ENCODE measurements around the gene COX5A.
A peak's percentile ranks its signal among the peaks of the same experiment; 100 is the strongest.
"Not testable (repeated sequence)": the region's sequence is repeated elsewhere in the genome, so short reads cannot be mapped to it uniquely, and the experiment has no call there.

Gene COX5A

DNA sequence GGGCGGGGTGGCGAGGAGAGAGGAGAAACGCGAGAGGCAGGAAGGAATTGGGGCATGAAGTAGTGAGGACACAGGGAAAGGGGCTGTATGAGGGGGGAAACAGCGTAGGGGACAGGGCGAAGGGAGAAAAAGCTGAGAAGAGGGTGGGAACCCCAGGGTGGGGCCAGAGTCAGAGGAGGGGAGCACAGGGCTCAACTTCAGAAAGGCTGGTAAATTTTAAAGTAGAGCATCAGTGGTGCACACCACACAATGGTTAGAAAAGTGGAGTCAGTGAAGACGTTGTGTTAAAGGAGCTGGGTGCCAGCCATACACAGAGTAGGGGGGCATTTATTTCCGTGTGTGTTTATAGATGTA lies 21.7 kb upstream of the COX5A start:
- peaks cover 28% of the 10 kb centered on the region for H3K4me1 Mint-ChIP-seq (ENCODE audit: low read depth)
- no peak overlapping the region for H3K4me3 Mint-ChIP-seq
- H3K27me3 Mint-ChIP-seq: peaks cover 7% of the 10 kb centered on the region
- no peaks in the 10 kb centered on the region for H3K9me3 Mint-ChIP-seq (ENCODE audit: low read depth)
- H3K36me3 Mint-ChIP-seq: no peaks in the 10 kb centered on the region
- no peak overlapping the region for H3K27ac Mint-ChIP-seq

GRCh38 chr15:74958908-74959585 lies 21.2 kb upstream of the COX5A start:
- Mint-ChIP-seq H3K4me1 (ENCODE audit: low read depth) (peaks cover 29% of the 10 kb centered on the region), H3K9me3 (ENCODE audit: low read depth) (no peaks in the 10 kb centered on the region), H3K4me3 (peak overlapping the region; percentile 14), H3K27ac (no peak overlapping the region), H3K36me3 (no peaks in the 10 kb centered on the region), H3K27me3 (peaks cover 7% of the 10 kb centered on the region)

DNA sequence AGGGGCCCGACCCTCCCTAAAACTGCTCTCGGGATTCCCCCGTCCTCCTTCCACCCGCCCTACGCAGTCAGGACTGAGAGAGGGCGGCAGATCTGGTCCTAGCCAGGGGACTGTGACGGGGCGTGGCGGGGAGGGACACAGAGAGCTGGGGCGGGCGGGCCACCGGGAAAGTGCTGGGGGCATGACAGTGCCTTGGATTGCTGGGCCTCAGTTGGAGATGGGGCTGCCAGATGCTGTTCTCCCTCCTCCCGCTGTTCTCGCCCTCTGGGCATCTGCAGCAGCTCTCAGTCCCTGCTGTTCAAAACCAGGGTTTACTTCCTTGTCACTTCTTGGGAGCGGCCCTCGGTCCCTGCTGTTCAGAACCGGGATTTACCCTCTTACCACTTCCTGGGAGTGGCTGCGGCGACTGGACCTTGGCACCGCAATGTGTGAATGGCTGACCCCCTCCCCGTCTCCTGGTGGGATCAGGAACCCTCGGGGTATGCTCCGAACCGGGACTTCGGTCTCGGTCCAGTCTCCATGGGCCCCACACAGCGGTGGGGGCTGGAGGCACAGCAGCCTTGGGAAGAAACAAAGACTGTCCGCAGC lies 20.5 kb upstream of the COX5A start:
- Mint-ChIP-seq H3K27me3 (peaks cover 7% of the 10 kb centered on the region), H3K4me3 (peak overlapping the region; percentile 74), H3K36me3 (no peaks in the 10 kb centered on the region)

GRCh38 chr15:74957476-74958035 lies 19.7 kb upstream of the COX5A start:
- Mint-ChIP-seq H3K27me3 (peaks cover 7% of the 10 kb centered on the region), H3K4me3 (peak overlapping the region; percentile 74), H3K36me3 (no peaks in the 10 kb centered on the region), H3K9me3 (ENCODE audit: low read depth) (no peaks in the 10 kb centered on the region), H3K4me1 (ENCODE audit: low read depth) (peaks cover 31% of the 10 kb centered on the region), H3K27ac (no peak overlapping the region)

More for the DNA sequence above, 20.5 kb upstream of the COX5A start:
- Mint-ChIP-seq H3K4me1 (ENCODE audit: low read depth) (peaks cover 31% of the 10 kb centered on the region), H3K27ac (no peak overlapping the region), H3K9me3 (ENCODE audit: low read depth) (no peaks in the 10 kb centered on the region)

GRCh38 chr15:74956648-74957475 lies 19.0 kb upstream of the COX5A start, which contains the start of gene RPP25:
TSS of gene RPP25 (minus strand) at chr15:74956772. CDS start at chr15:74956583, 189 bp downstream.
- H3K4me3 Mint-ChIP-seq: peak within 1 kb of the TSS; percentile 78
- H3K9me3 Mint-ChIP-seq (ENCODE audit: low read depth): no peaks in the 10 kb centered on the region
- H3K27ac Mint-ChIP-seq: peak within 1 kb of the TSS; percentile 28
- H3K27me3 Mint-ChIP-seq: peaks cover 7% of the 10 kb centered on the region
- H3K4me1 Mint-ChIP-seq (ENCODE audit: low read depth): peaks cover 31% of the 10 kb centered on the region
- H3K36me3 Mint-ChIP-seq: no peaks in the 10 kb centered on the region

GRCh38 chr15:74955796-74956647 lies 18.1 kb upstream of the COX5A start:
- H3K27me3 Mint-ChIP-seq: peaks cover 4% of the 10 kb centered on the region
- H3K9me3 Mint-ChIP-seq (ENCODE audit: low read depth): no peaks in the 10 kb centered on the region
- H3K36me3 Mint-ChIP-seq: no peaks in the 10 kb centered on the region
- H3K27ac Mint-ChIP-seq: peak overlapping the region; percentile 28
- H3K4me3 Mint-ChIP-seq: peak overlapping the region; percentile 78
- H3K4me1 Mint-ChIP-seq (ENCODE audit: low read depth): peaks cover 25% of the 10 kb centered on the region

DNA sequence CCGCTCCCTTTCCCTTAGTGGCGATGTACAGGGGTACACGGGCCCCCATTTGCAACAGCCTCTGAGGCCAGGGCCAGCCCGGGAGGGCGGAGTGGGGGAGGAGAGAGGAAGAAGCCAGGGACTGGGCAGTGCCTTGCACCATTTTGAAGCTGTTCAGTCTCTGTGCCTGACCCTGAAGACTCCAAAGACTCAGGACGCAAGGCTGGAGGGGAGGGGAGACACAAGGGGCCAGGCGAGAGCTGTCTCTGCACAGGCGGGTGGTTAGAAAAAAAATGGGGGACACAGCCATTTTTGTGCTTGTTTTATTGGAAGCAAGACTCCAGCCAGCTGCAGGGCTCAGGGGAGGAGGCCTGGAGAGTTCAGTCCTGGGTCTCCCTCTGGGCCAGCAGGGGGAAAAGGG lies 17.1 kb upstream of the COX5A start:
- Mint-ChIP-seq H3K27ac (no peak overlapping the region), H3K9me3 (ENCODE audit: low read depth) (no peaks in the 10 kb centered on the region), H3K36me3 (no peaks in the 10 kb centered on the region), H3K27me3 (peaks cover 2% of the 10 kb centered on the region), H3K4me1 (ENCODE audit: low read depth) (peaks cover 25% of the 10 kb centered on the region), H3K4me3 (peak overlapping the region; percentile 78)

- Mint-ChIP-seq H3K4me3 (peak overlapping the region; percentile 78), H3K36me3 (no peaks in the 10 kb centered on the region), H3K4me1 (ENCODE audit: low read depth) (peaks cover 24% of the 10 kb centered on the region), H3K27me3 (peaks cover 2% of the 10 kb centered on the region), H3K9me3 (ENCODE audit: low read depth) (no peaks in the 10 kb centered on the region), H3K27ac (no peak overlapping the region)
Observed at GRCh38 chr15:74954515-74954914, 16.6 kb upstream of the COX5A start.

GRCh38 chr15:74951006-74951405 lies 13.1 kb upstream of the COX5A start:
- Mint-ChIP-seq H3K27ac (no peak overlapping the region), H3K27me3 (no peaks in the 10 kb centered on the region), H3K4me3 (no peak overlapping the region), H3K36me3 (no peaks in the 10 kb centered on the region), H3K4me1 (ENCODE audit: low read depth) (peaks cover 11% of the 10 kb centered on the region), H3K9me3 (ENCODE audit: low read depth) (no peaks in the 10 kb centered on the region)

GRCh38 chr15:74950078-74950908 lies 12.4 kb upstream of the COX5A start:
- Mint-ChIP-seq H3K9me3 (ENCODE audit: low read depth) (no peaks in the 10 kb centered on the region), H3K4me1 (ENCODE audit: low read depth) (peaks cover 8% of the 10 kb centered on the region), H3K27ac (no peak overlapping the region), H3K4me3 (no peak overlapping the region), H3K36me3 (no peaks in the 10 kb centered on the region), H3K27me3 (no peaks in the 10 kb centered on the region)

DNA sequence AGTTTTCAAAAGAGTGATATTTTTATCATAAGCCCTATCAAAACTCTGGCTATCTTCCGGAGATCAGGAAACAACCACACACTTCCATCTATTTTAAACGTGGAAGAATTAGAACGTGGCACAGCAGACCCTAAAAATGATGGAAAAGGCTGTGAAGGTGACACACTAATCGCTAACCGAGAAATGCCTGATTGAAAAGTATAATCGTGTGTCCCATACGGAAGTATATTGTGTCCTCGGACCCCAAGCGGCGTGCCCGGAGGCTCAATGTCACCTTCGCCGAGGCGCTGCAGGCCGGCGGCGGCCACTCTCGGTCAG lies 642 bp downstream of the COX5A start:
- Mint-ChIP-seq H3K9me3 (ENCODE audit: low read depth) (no peaks in the 10 kb centered on the region), H3K36me3 (peaks cover 3% of the 10 kb centered on the region), H3K27ac (peak overlapping the region; percentile 94), H3K27me3 (no peaks in the 10 kb centered on the region), H3K4me3 (peak overlapping the region; percentile 98), H3K4me1 (ENCODE audit: low read depth) (peaks cover 32% of the 10 kb centered on the region)

- H3K27ac Mint-ChIP-seq: peak overlapping the region; percentile 62
- H3K27me3 Mint-ChIP-seq; H3K36me3 Mint-ChIP-seq; H3K9me3 Mint-ChIP-seq (ENCODE audit: low read depth): not testable (repeated sequence)
- peak overlapping the region; percentile 77 for H3K4me3 Mint-ChIP-seq
- H3K4me1 Mint-ChIP-seq (ENCODE audit: low read depth): peaks cover 34% of the 10 kb centered on the region
Observed at GRCh38 chr15:74935193-74935592, 2.7 kb downstream of the COX5A start.

- Mint-ChIP-seq H3K36me3 (peaks cover 3% of the 10 kb centered on the region), H3K4me1 (ENCODE audit: low read depth) (peaks cover 34% of the 10 kb centered on the region), H3K4me3 (peak overlapping the region; percentile 7), H3K27me3 (no peaks in the 10 kb centered on the region), H3K27ac (no peak overlapping the region), H3K9me3 (ENCODE audit: low read depth) (no peaks in the 10 kb centered on the region)
Observed at GRCh38 chr15:74933573-74933972, 4.3 kb downstream of the COX5A start.

DNA sequence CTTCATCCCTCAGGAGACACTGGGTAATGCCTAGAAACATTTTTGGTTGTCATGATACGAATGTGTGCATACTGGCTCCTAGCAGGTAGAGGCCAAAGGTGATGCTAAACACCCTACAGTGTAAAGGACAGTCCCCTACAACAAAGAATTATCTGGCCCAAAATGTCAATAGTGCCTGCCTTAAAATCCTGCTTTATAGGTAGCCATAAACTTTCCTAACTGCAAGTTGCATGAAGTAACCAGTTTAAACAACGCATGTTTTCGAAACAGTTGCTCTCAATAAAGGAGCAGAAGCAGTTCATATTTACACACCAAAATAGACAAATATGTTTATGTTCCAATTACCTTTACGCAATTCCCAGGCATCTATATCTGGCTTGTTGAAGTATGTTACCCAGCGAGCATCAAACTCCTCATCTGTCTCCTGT lies 9.1 kb downstream of the COX5A start:
- Mint-ChIP-seq H3K4me1 (ENCODE audit: low read depth) (peaks cover 9% of the 10 kb centered on the region), H3K4me3 (no peak overlapping the region), H3K9me3 (ENCODE audit: low read depth) (no peaks in the 10 kb centered on the region), H3K27ac (no peak overlapping the region), H3K36me3 (no peaks in the 10 kb centered on the region), H3K27me3 (no peaks in the 10 kb centered on the region)

Data from activated naive CD8-positive, alpha-beta T cell (primary cell).